A549 (cell line): ENCODE data around the gene EFNB2. TPM values are rescaled to one million over a fixed set of nuclear protein-coding genes. Genes with fewer than 3 reads are reported as not detected.

Source experiments
- ATAC-seq, 2 experiments: fragments of 200-7000 bp in 1 of 2; fragments of >200 bp in 1 of 2; cut with Nextera tagmentation in 1 of 2; cut with Tn5 transposase in 1 of 2; 3 replicates each; pipeline versions ENCODE4 v1.8.0 to v1.9.1; 2018 to 2020; ENCODE audit warnings: mild to moderate bottlenecking in 1 of 2, moderate library complexity in 1 of 2
- CTCF ChIA-PET: fragments of 300-600 bp; sonication (Branson Sonifier 250); formaldehyde crosslinking; extraction: SDS; loops from one replicate; lab custom pipeline; 2021; ENCODE audit warnings: antibody characterized with exemption, inconsistent platforms; lab: Yijun Ruan, JAX
- POLR2A ChIA-PET: fragments of 350-600 bp; formaldehyde crosslinking; extraction: SDS; loops from one replicate; lab custom pipeline; 2021; ENCODE audit warnings: antibody characterized with exemption, inconsistent platforms; lab: Yijun Ruan, JAX
- DNase-seq, 2 experiments: peaks; one replicate each; pipeline versions ENCODE4 v3.0.0 to v3.0.0-alpha.2; 2011 to 2016; ENCODE audit warnings: low read depth in 1 of 2, low spot score in 1 of 2
- FAIRE-seq: peaks from 2 replicates; lab custom pipeline; 2011; peaks lifted over from hg19 to GRCh38; lab: Jason Lieb, UNC
- H3K27ac ChIP-seq, 2 experiments: fragments of >200 bp; sonication (Bioruptor Twin); formaldehyde crosslinking; 3 replicates each; pipeline ENCODE4 v1.5.1; 2016 to 2017
- H3K4me1 ChIP-seq: fragments of >200 bp; sonication (Bioruptor Twin); formaldehyde crosslinking; 3 replicates; pipeline ENCODE4 v1.6.1; 2016
- H3K4me2 ChIP-seq: fragments of >200 bp; sonication (Bioruptor Twin); formaldehyde crosslinking; 3 replicates; pipeline ENCODE4 v1.6.1; 2016
- H3K4me3 ChIP-seq: fragments of >200 bp; sonication (Bioruptor Twin); formaldehyde crosslinking; 3 replicates; pipeline ENCODE4 v1.5.1; 2016
- H3K9me3 ChIP-seq: fragments of >200 bp; sonication (Bioruptor Twin); formaldehyde crosslinking; 3 replicates; pipeline ENCODE4 v1.6.1; 2016
- BHLHE40 ChIP-seq: IDR thresholded peaks from 2 replicates; pipeline ENCODE4 v1.6.1; 2012; ENCODE audit warnings: low read depth, low read length, inconsistent platforms
- CEBPB ChIP-seq, 2 experiments: fragments of >200 bp in 1 of 2; sonication (Bioruptor Twin) in 1 of 2; formaldehyde crosslinking in 1 of 2; IDR thresholded peaks; 2 replicates each; pipeline ENCODE4 v1.6.1; 2012 to 2016
- CHD2 ChIP-seq: fragments of 150-350 bp; IDR thresholded peaks from 2 replicates; pipeline ENCODE4 v1.6.1; 2014; ENCODE audit warnings: low read length; ENCODE audit not compliant: partially characterized antibody
- EHF ChIP-seq: fragments of 250-450 bp; sonication (Bioruptor Pico); IDR thresholded peaks from 2 replicates; pipeline ENCODE4 v1.5.0; 2020; ENCODE audit warnings: mild to moderate bottlenecking
- FOSB ChIP-seq: fragments of 250-450 bp; sonication (Bioruptor Pico); IDR thresholded peaks from 2 replicates; pipeline ENCODE4 v1.5.0; 2020; ENCODE audit warnings: mild to moderate bottlenecking, moderate library complexity
- FOSL2 ChIP-seq, 2 experiments: fragments of 450-650 bp in 1 of 2; fragments of >200 bp in 1 of 2; sonication (Bioruptor Twin) in 1 of 2; formaldehyde crosslinking; IDR thresholded peaks; 2 replicates each; pipeline versions ENCODE4 v1.5.0 to v1.6.1; 2016 to 2020; ENCODE audit warnings: mild to moderate bottlenecking in 1 of 2, moderate library complexity in 1 of 2
- FOXS1 ChIP-seq: fragments of 250-450 bp; sonication (Bioruptor Pico); IDR thresholded peaks from 2 replicates; pipeline ENCODE4 v1.5.0; 2020; ENCODE audit warnings: mild to moderate bottlenecking, moderate library complexity
- GATA3 ChIP-seq: IDR thresholded peaks from 2 replicates; pipeline ENCODE4 v1.6.1; 2012; ENCODE audit warnings: borderline replicate concordance
- HDAC2 ChIP-seq: fragments of 200-600 bp; sonication (generic); IDR thresholded peaks from 2 replicates; pipeline ENCODE4 v1.6.1; 2016
- HOXA7 ChIP-seq: fragments of 250-450 bp; sonication (Bioruptor Pico); IDR thresholded peaks from 2 replicates; pipeline ENCODE4 v1.5.0; 2020; ENCODE audit warnings: mild to moderate bottlenecking, moderate library complexity
- HOXB13 ChIP-seq: fragments of 250-450 bp; sonication (Bioruptor Pico); IDR thresholded peaks from 2 replicates; pipeline ENCODE4 v1.5.0; 2020; ENCODE audit warnings: low read depth, mild to moderate bottlenecking, moderate library complexity
- JUNB ChIP-seq: fragments of >200 bp; sonication (Bioruptor Twin); formaldehyde crosslinking; IDR thresholded peaks from 2 replicates; pipeline ENCODE4 v1.6.1; 2016
- NFE2L2 ChIP-seq: fragments of 150-350 bp; conservative IDR thresholded peaks from 2 replicates; pipeline ENCODE4 v1.6.1; 2014; ENCODE audit warnings: low read length
- NPAS2 ChIP-seq: fragments of 250-450 bp; sonication (Bioruptor Pico); IDR thresholded peaks from 2 replicates; pipeline ENCODE4 v1.8.0; 2022; ENCODE audit warnings: mild to moderate bottlenecking, moderate library complexity, borderline replicate concordance
- SMC3 ChIP-seq: fragments of >200 bp; sonication (Bioruptor Twin); formaldehyde crosslinking; IDR thresholded peaks from 3 replicates; pipeline ENCODE4 v1.6.1; 2018; ENCODE audit warnings: inconsistent platforms
- SREBF2 ChIP-seq: fragments of 450-650 bp; IDR thresholded peaks from 2 replicates; pipeline ENCODE4 v1.6.1; 2014; ENCODE audit warnings: mild to moderate bottlenecking, moderate library complexity
- USF2 ChIP-seq: fragments of 450-650 bp; IDR thresholded peaks from 2 replicates; pipeline ENCODE4 v1.6.1; 2014; ENCODE audit warnings: antibody characterized with exemption
- ZFP36 ChIP-seq: fragments of 450-650 bp; IDR thresholded peaks from 2 replicates; pipeline ENCODE4 v1.6.1; 2014; ENCODE audit warnings: borderline replicate concordance; ENCODE audit not compliant: partially characterized antibody
- ZNF302 ChIP-seq: fragments of 250-450 bp; sonication (Bioruptor Pico); IDR thresholded peaks from 2 replicates; pipeline ENCODE4 v1.9.0; 2021; ENCODE audit warnings: inconsistent platforms, mild to moderate bottlenecking, moderate library complexity
- ZSCAN20 ChIP-seq: fragments of 250-450 bp; sonication (Bioruptor Pico); IDR thresholded peaks from 2 replicates; pipeline ENCODE4 v1.8.0; 2022; ENCODE audit warnings: mild to moderate bottlenecking, moderate library complexity
- WGBS: methylation state at CpG from one replicate; pipeline ENCODE4 v1.1.6; 2017; ENCODE audit errors: missing lambda C conversion rate; 5-methylcytosine and 5-hydroxymethylcytosine counted together
- polyA plus RNA-seq, 4 experiments: library from polyadenylated mRNA; depleted of rRNA in 3 of 4; stranded (reverse); fragments of >200 nt; fragmentation: RNase III in 1 of 4; extraction: RNeasy Plus Mini Kit Qiagen cat#74134 plus additional on column Dnase treatment in 1 of 4; gene quantifications; 2 replicates in 3 of 4; 3 replicates in 1 of 4; pipeline ENCODE4 v1.2.3, GENCODE V29; 2011 to 2017
- TF ChIP-seq, protein P1 (sequence below): fragments of 200-600 bp; sonication (generic); IDR thresholded peaks from 2 replicates; pipeline ENCODE4 v1.6.1; 2016; ENCODE audit warnings: antibody characterized with exemption, mild to moderate bottlenecking, moderate library complexity
- TF ChIP-seq, protein P2 (sequence below): IDR thresholded peaks from 2 replicates; pipeline ENCODE4 v1.6.1; 2012

Gene EFNB2
- polyA plus RNA-seq, 2 of the 4 experiments (the other 2 are of a cell fraction): 1.0 to 1.3 TPM

DNA sequence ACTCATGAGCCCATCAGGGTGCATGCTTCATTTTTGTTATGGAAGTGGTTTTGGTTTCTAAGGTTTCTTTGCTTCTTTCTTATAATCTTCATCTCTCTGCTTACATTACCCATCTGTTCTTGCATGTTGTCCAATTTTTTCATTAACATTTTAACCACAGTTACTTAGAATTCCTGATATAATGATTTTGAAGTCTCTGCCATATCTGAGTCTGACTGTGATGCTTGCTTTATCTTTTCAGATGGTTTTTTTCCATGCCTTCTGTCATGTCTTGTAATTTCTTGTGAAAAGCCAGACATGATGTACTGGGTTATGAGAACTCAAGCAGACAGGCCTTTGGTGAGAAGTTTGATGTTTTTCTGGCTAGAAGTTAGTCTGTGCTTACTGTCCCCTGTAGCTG is 40.4 kb upstream of the EFNB2 start:
- no peaks in the 10 kb centered on the region for H3K4me1 ChIP-seq
- POLR2A ChIA-PET: no interaction called here
- H3K9me3 ChIP-seq: no peaks in the 10 kb centered on the region
- no peak overlapping the region for H3K4me3 ChIP-seq
- ATAC-seq (no peak), DNase-seq (no peak), FAIRE-seq (no peak)
- no peak overlapping the region for H3K4me2 ChIP-seq
- no peak for TF ChIP-seq ZSCAN20 (CRISPR knock-in tag)
- TF ChIP-seq, protein P1, sequence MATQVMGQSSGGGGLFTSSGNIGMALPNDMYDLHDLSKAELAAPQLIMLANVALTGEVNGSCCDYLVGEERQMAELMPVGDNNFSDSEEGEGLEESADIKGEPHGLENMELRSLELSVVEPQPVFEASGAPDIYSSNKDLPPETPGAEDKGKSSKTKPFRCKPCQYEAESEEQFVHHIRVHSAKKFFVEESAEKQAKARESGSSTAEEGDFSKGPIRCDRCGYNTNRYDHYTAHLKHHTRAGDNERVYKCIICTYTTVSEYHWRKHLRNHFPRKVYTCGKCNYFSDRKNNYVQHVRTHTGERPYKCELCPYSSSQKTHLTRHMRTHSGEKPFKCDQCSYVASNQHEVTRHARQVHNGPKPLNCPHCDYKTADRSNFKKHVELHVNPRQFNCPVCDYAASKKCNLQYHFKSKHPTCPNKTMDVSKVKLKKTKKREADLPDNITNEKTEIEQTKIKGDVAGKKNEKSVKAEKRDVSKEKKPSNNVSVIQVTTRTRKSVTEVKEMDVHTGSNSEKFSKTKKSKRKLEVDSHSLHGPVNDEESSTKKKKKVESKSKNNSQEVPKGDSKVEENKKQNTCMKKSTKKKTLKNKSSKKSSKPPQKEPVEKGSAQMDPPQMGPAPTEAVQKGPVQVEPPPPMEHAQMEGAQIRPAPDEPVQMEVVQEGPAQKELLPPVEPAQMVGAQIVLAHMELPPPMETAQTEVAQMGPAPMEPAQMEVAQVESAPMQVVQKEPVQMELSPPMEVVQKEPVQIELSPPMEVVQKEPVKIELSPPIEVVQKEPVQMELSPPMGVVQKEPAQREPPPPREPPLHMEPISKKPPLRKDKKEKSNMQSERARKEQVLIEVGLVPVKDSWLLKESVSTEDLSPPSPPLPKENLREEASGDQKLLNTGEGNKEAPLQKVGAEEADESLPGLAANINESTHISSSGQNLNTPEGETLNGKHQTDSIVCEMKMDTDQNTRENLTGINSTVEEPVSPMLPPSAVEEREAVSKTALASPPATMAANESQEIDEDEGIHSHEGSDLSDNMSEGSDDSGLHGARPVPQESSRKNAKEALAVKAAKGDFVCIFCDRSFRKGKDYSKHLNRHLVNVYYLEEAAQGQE: no peak
- CTCF ChIA-PET: no interaction called here
- H3K27ac ChIP-seq: no peak overlapping the region

- H3K4me2 ChIP-seq: no peak overlapping the region
- ATAC-seq: no peak
- no peak overlapping the region for H3K27ac ChIP-seq
- no peak for TF ChIP-seq CEBPB (IDR thresholded peaks at IDR 0.05)
- TF ChIP-seq CHD2: no peak
- no peak for TF ChIP-seq HOXA7 (CRISPR knock-in tag)
- TF ChIP-seq HDAC2: no peak
- no peak for TF ChIP-seq JUNB
- TF ChIP-seq, all 56 proteins: peak for 0
- no peak for DNase-seq
- CTCF ChIA-PET: no interaction called here
- FAIRE-seq: no peak
- POLR2A ChIA-PET: no interaction called here
- Histone ChIP-seq H3K4me1 (peaks cover 10% of the 10 kb centered on the region; the same call in 2 of the 3 replicates), H3K4me3 (no peak overlapping the region), H3K9me3 (no peaks in the 10 kb centered on the region)
- 56% methylated on average over 3 of the region's 3 CpGs for WGBS
These were observed 38.4 kb upstream of the EFNB2 start for GRCh38 chr13:106573868-106574267.

- no peak overlapping the region for H3K4me3 ChIP-seq
- WGBS: 91% methylated on average over 8 of the region's 8 CpGs
- TF ChIP-seq SREBF2 (no peak), NPAS2 (CRISPR knock-in tag) (no peak)
- no peak overlapping the region for H3K4me2 ChIP-seq
- POLR2A ChIA-PET: no interaction called here
- no peak overlapping the region for H3K27ac ChIP-seq
- no peak for ATAC-seq
- peaks cover 10% of the 10 kb centered on the region; the same call in 2 of the 3 replicates for H3K4me1 ChIP-seq
- CTCF ChIA-PET: no interaction called here
- no peak for FAIRE-seq
- no peaks in the 10 kb centered on the region for H3K9me3 ChIP-seq
- no peak for DNase-seq
These were observed 37.9 kb upstream of the EFNB2 start for GRCh38 chr13:106573284-106573846.

DNA sequence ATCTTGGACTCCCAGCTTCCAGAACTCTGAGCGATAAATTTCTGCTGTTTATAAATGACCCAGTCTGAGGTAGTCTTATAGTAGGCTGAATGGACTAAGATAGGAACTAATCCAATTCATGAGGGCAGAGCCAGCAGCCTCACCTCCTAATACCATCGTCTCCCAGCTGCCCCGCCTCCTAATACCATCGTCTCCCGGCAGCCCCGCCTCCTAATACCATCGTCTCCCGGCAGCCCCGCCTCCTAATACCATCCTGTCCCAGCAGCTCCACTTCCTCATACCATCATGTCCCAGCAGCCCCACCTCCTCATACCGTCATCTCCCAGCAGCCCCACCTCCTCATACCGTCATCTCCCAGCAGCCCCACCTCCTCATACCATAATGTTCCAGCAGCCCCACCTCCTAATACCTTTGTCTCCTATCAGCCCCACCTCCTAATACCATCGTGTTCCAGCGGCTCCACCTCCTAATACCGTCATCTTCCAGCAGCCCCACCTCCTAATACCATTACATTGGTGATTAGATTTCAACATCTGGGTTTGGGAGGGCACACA is 34.9 kb upstream of the EFNB2 start:
- DNase-seq (peak; percentile 52 to 91), ATAC-seq (peak; percentile 82 to 98), FAIRE-seq (no peak)
- WGBS: 6% methylated on average over 14 of the region's 14 CpGs
- Histone ChIP-seq H3K27ac (peak overlapping the region; percentile 54 to 76; a peak in 5 of 6 replicates), H3K4me1 (peaks cover 20% of the 10 kb centered on the region), H3K4me2 (peak overlapping the region; percentile 88), H3K4me3 (peak overlapping the region; percentile 36), H3K9me3 (no peaks in the 10 kb centered on the region)
- ChIA-PET CTCF (interaction anchor here (0.7 kb wide), 1 partner anchor 51 kb away, joined by 3 read pairs; no protein-coding TSS in a partner anchor), POLR2A (no interaction called here)
- TF ChIP-seq FOSB (CRISPR knock-in tag) (no peak), FOSL2 (IDR thresholded peaks at IDR 0.05) (no peak), FOSL2 (CRISPR knock-in tag; IDR thresholded peaks at IDR 0.05) (no peak), EHF (no peak), HOXB13 (CRISPR knock-in tag) (no peak), ZFP36 (no peak), HDAC2 (no peak), USF2 (no peak), SMC3 (no peak), GATA3 (no peak), SREBF2 (no peak), FOXS1 (no peak), BHLHE40 (no peak), NFE2L2 (no peak), ZNF302 (no peak), JUNB (no peak)
- TF ChIP-seq, protein P2, sequence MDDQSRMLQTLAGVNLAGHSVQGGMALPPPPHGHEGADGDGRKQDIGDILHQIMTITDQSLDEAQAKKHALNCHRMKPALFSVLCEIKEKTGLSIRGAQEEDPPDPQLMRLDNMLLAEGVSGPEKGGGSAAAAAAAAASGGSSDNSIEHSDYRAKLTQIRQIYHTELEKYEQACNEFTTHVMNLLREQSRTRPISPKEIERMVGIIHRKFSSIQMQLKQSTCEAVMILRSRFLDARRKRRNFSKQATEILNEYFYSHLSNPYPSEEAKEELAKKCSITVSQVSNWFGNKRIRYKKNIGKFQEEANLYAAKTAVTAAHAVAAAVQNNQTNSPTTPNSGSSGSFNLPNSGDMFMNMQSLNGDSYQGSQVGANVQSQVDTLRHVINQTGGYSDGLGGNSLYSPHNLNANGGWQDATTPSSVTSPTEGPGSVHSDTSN: no peak
